Lung (tissue), 12 donors: ENCODE results near the gene SLC35F1. TPM values are rescaled to one million over a fixed set of nuclear protein-coding genes. Genes with fewer than 3 reads are reported as not detected.

Source experiments
- ATAC-seq: fragments of 200-7000 bp; cut with Tn5 transposase; one replicate; pipeline ENCODE4 v1.9.1; 2020; ENCODE audit warnings: moderate number of reproducible peaks; ENCODE audit not compliant: insufficient read depth, low FRiP score
- DNase-seq, 3 donors: peaks; one replicate each; pipeline ENCODE4 v3.0.0-alpha.2; 2013 to 2017
- H3K27ac ChIP-seq, 2 donors: one replicate each; pipeline ENCODE4 v1.5.1; 2013; ENCODE audit warnings: mild to moderate bottlenecking in 2 of 2, moderate library complexity in 2 of 2, control low read depth in 1 of 2, inconsistent platforms in 1 of 2, low read depth in 1 of 2, low read length in 1 of 2
- H3K27me3 ChIP-seq, 3 donors: one replicate each; pipeline ENCODE4 v1.5.1; 2013; ENCODE audit warnings: low read length in 2 of 3; ENCODE audit not compliant: control insufficient read depth in 3 of 3, insufficient read depth in 3 of 3
- H3K36me3 ChIP-seq, 4 donors: one replicate each; pipeline ENCODE4 v1.5.1; 2013; ENCODE audit warnings: low read length in 4 of 4, mild to moderate bottlenecking in 1 of 4, moderate library complexity in 1 of 4; ENCODE audit not compliant: control insufficient read depth in 4 of 4, insufficient read depth in 4 of 4
- H3K4me1 ChIP-seq, 5 donors: one replicate each; pipeline ENCODE4 v1.5.1; 2013; ENCODE audit warnings: low read length in 5 of 5, mild to moderate bottlenecking in 2 of 5, moderate library complexity in 1 of 5; ENCODE audit not compliant: control insufficient read depth in 5 of 5, insufficient read depth in 5 of 5
- H3K4me3 ChIP-seq: one replicate; pipeline ENCODE4 v1.5.1; 2013; ENCODE audit warnings: mild to moderate bottlenecking, control low read depth, moderate library complexity
- H3K9ac ChIP-seq, 2 donors: one replicate each; pipeline ENCODE4 v1.5.1; 2013; ENCODE audit warnings: low read length in 2 of 2, control low read depth in 1 of 2; ENCODE audit not compliant: insufficient read depth in 1 of 2
- H3K9me3 ChIP-seq, 4 donors: one replicate each; pipeline ENCODE4 v1.5.1; 2013; ENCODE audit warnings: low read length in 3 of 4, mild to moderate bottlenecking in 1 of 4, moderate library complexity in 1 of 4; ENCODE audit not compliant: control insufficient read depth in 4 of 4, insufficient read depth in 3 of 4
- WGBS, 2 donors: extraction: QIAGEN DNeasy Blood & Tissue Kit; methylation state at CpG; one replicate each; pipeline ENCODE4 v1.1.7; 2013; 5-methylcytosine and 5-hydroxymethylcytosine counted together
- polyA plus RNA-seq, 2 donors: library from polyadenylated mRNA; stranded (reverse); fragments of 200-250 nt; gene quantifications; one replicate each; pipeline ENCODE4 v1.2.1, GENCODE V29; 2013
- total RNA-seq, 2 donors: library from RNA; depleted of rRNA in 1 of 2; stranded (reverse); fragments of >200 nt in 1 of 2; gene quantifications; one replicate each; pipeline ENCODE4 v1.2.1, GENCODE V29; 2014 to 2021
- TF ChIP-seq, protein P1 (sequence below): IDR thresholded peaks from 2 replicates; pipeline ENCODE4 v1.5.1; 2012; ENCODE audit warnings: mild to moderate bottlenecking; ENCODE audit errors: control extremely low read depth, extremely low read depth
- donor health status: control.
- donor health status: control.
- donor health status: Bipolar disorder and iron deficiency.
- donor health status: healthy.
- donor health status: DM: yes; HTN: yes; CAD: no.

The SLC35F1 gene
- total and polyA plus RNA-seq, 4 donors: 0.04 to 5.7 (median 0.07) TPM

DNA sequence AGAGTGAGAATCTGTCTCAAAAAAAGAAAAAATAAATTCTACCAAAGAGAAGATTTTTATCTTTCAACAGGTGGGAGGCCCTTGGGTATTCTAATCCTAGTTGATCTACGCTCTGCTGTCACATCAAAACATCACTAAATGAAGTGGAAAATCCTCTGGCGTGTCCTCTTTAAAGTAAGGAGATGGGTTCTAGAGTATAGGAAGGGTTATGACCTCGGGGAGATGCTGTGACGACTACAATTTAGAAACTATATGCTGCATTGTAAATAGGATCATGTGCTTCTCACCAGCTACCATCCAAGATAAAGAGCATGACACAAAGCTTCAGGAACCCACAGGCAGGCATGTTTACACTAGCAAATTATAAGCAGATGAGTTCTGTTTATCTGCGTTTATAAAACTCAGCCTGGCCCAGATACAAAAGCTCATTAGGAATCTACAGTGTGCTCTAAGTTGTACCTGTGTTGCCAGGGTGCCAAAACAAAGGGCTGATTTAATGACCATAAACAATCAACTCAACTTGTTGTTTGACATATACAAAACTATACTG is 443.9 kb downstream of the SLC35F1 start:
- Histone ChIP-seq H3K9me3 (peaks cover 0 to 6% (median 0%) of the 10 kb centered on the region in 4 donors), H3K9ac (no peak overlapping the region), H3K27me3 (no peaks in the 10 kb centered on the region), H3K4me3 (no peak overlapping the region), H3K36me3 (no peaks in the 10 kb centered on the region), H3K4me1 (no peaks in the 10 kb centered on the region), H3K27ac (no peak overlapping the region)
- 74 to 76% methylated on average over 5 of the region's 5 CpGs for WGBS, 2 donors
- TF ChIP-seq, protein P1, sequence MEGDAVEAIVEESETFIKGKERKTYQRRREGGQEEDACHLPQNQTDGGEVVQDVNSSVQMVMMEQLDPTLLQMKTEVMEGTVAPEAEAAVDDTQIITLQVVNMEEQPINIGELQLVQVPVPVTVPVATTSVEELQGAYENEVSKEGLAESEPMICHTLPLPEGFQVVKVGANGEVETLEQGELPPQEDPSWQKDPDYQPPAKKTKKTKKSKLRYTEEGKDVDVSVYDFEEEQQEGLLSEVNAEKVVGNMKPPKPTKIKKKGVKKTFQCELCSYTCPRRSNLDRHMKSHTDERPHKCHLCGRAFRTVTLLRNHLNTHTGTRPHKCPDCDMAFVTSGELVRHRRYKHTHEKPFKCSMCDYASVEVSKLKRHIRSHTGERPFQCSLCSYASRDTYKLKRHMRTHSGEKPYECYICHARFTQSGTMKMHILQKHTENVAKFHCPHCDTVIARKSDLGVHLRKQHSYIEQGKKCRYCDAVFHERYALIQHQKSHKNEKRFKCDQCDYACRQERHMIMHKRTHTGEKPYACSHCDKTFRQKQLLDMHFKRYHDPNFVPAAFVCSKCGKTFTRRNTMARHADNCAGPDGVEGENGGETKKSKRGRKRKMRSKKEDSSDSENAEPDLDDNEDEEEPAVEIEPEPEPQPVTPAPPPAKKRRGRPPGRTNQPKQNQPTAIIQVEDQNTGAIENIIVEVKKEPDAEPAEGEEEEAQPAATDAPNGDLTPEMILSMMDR: no peak
- no peak for DNase-seq
- no peak for ATAC-seq

DNA sequence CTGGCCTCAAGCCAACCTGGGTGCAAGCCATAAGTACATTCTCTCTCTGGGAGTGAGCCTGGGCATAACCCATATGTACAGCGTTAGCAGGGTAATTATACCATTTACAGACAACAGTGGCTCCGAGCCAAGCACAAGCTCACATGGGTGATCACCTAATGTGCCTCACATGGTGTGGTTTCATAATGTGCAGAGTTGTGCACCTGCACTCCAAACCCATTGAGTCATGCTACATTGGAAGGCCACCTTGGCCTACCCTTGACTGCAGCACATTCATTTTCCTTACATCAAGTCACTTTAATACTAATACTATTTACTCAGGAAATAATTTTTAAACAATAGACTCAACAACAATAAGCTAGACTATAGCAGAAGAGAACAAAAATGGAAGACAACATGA is 446.5 kb downstream of the SLC35F1 start:
- Histone ChIP-seq H3K36me3 (no peaks in the 10 kb centered on the region), H3K9me3 (peaks cover 0 to 4% (median 0%) of the 10 kb centered on the region in 4 donors), H3K4me1 (no peaks in the 10 kb centered on the region), H3K27me3 (no peaks in the 10 kb centered on the region), H3K27ac (no peak overlapping the region), H3K9ac (no peak overlapping the region), H3K4me3 (no peak overlapping the region)
- ATAC-seq: no peak
- WGBS, 2 donors: 88 to 91% methylated on average over 2 of the region's 2 CpGs
- DNase-seq: no peak
- TF ChIP-seq, protein P1: no peak

DNA sequence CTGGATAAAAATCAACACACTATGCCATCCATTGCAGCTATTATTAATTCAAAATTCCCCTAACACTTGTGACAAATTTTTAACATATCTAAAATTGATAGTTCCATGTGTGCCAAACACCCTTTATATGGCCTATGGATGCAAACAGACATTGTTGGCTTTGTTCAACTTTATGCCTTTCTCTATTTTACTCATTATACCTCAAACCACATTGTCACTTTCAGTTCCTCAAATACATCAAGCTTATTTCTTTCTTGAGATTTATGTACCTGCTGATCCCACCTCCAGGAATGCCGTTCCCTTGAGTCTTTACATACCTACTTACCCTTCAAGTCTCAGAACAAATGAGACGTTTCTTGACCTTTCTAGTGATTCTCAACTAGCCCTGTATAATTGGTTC is 447.6 kb downstream of the SLC35F1 start:
- H3K9me3 ChIP-seq: peaks cover 0 to 4% (median 0%) of the 10 kb centered on the region in 4 donors
- H3K27ac ChIP-seq: no peak overlapping the region
- ATAC-seq (no peak), DNase-seq (no peak)
- H3K9ac ChIP-seq: no peak overlapping the region
- H3K36me3 ChIP-seq: no peaks in the 10 kb centered on the region
- H3K27me3 ChIP-seq: no peaks in the 10 kb centered on the region
- TF ChIP-seq, protein P1: no peak
- WGBS, 2 donors: 85 to 87% methylated on average over 2 of the region's 2 CpGs
- no peaks in the 10 kb centered on the region for H3K4me1 ChIP-seq
- H3K4me3 ChIP-seq: no peak overlapping the region

DNA sequence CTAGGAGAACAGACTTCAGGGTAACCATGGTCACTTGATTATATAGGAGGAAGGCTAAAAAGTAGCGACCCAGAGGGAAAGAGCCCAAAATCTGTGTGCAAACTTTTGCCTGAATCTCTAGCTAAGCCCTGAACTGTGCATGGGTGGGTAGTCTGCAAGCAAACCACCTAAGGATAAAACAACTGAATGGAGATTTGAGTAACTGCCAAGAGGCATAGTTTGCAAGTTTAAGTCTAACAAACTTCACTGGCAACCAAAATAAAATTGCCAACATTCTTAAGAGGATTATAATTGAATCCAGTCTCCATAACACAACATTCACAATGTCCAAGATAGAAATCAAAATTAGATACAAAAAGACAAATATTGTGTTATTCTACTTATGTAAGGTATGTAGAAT is 449.0 kb downstream of the SLC35F1 start:
- H3K9ac ChIP-seq: no peak overlapping the region
- H3K4me3 ChIP-seq: no peak overlapping the region
- DNase-seq (no peak), ATAC-seq (no peak)
- WGBS, 2 donors: 70 to 79% methylated on average over 1 of the region's 1 CpG
- H3K27me3 ChIP-seq: no peaks in the 10 kb centered on the region
- no peaks in the 10 kb centered on the region for H3K36me3 ChIP-seq
- H3K9me3 ChIP-seq: peaks cover 0 to 4% (median 0%) of the 10 kb centered on the region in 4 donors
- H3K27ac ChIP-seq: no peak overlapping the region
- TF ChIP-seq, protein P1: no peak
- no peaks in the 10 kb centered on the region for H3K4me1 ChIP-seq
